BE2C (cell line): Measurements from ENCODE around the gene ZFAND2B.

ENCODE experiments used
- DNase-seq: peaks from one replicate; pipeline ENCODE4 v3.0.0-alpha.2; 2020
- H3K27me3 ChIP-seq: fragments of 250-450 bp; sonication (Bioruptor Pico); 2 replicates; pipeline ENCODE4 v1.5.1; 2020; ENCODE audit warnings: mild to moderate bottlenecking
- H3K36me3 ChIP-seq: fragments of 250-450 bp; sonication (Bioruptor Pico); 2 replicates; pipeline ENCODE4 v1.5.1; 2020; ENCODE audit warnings: mild to moderate bottlenecking
- H3K4me1 ChIP-seq: fragments of 250-450 bp; sonication (Bioruptor Pico); 2 replicates; pipeline ENCODE4 v1.5.1; 2020
- H3K4me3 ChIP-seq: 2 replicates; pipeline ENCODE4 v1.5.1; 2011; ENCODE audit warnings: low read depth, low read length
- H3K9me3 ChIP-seq: fragments of 250-450 bp; sonication (Bioruptor Pico); 2 replicates; pipeline ENCODE4 v1.5.1; 2020
- TF ChIP-seq, protein P1 (sequence below): IDR thresholded peaks from 2 replicates; pipeline ENCODE4 v1.5.1; 2012; ENCODE audit warnings: mild to moderate bottlenecking, low read depth, low read length

The ZFAND2B gene

DNA sequence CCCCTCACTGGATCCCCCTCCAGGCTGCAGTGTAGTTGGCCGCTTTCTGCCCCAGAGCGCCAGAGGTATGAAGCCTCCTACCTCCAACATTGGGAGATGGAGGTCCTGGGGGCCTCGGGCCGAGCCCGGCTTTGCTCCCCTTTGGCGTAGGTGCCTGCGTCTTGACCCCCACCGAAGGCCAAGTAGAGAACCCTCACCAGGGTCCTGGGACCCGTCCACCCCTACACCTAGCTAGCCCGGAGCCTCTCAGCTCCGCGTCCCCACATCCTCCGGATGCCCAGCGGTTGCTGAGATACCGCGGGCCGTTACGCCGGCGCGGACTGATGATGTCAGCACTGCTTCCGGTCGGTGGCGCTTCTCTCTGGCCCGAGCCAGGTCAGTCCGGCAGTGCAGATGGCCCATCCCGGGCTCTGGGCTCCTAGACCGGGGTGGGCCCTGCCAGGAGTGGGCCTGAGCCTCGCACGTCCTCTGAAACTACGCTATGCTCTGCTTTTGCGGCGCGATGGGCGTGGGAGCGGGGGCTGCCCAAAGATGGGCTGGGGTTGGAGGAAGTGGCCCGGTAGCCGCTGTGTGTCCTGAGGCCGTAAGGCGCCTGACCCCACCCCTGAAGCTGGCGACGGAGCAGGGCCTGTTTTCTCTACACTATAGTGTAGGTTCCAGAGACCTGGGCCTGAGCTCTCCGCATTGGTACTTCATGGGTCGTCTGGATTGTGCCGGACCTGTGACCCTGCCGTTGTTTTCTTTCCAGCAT is 38.7 kb downstream of the ZFAND2B start, which contains the start of the genes GLB1L and STK16:
Gene GLB1L, minus strand, starts transcription at position 297 of the 751 bp plus-strand sequence. CDS start 1,871 bp downstream, outside the sequence.
Gene STK16, plus strand, starts transcription at position 332 of the 751 bp plus-strand sequence. CDS start 521 bp downstream, outside the sequence.
- Histone ChIP-seq H3K9me3 (no peaks in the 10 kb centered on the region), H3K36me3 (no peaks in the 10 kb centered on the region), H3K27me3 (no peaks in the 10 kb centered on the region), H3K4me1 (peaks cover 15% of the 10 kb centered on the region), H3K4me3 (peak within 1 kb of the TSS; percentile 95)
- DNase-seq = peak; percentile 94
- TF ChIP-seq, protein P1, sequence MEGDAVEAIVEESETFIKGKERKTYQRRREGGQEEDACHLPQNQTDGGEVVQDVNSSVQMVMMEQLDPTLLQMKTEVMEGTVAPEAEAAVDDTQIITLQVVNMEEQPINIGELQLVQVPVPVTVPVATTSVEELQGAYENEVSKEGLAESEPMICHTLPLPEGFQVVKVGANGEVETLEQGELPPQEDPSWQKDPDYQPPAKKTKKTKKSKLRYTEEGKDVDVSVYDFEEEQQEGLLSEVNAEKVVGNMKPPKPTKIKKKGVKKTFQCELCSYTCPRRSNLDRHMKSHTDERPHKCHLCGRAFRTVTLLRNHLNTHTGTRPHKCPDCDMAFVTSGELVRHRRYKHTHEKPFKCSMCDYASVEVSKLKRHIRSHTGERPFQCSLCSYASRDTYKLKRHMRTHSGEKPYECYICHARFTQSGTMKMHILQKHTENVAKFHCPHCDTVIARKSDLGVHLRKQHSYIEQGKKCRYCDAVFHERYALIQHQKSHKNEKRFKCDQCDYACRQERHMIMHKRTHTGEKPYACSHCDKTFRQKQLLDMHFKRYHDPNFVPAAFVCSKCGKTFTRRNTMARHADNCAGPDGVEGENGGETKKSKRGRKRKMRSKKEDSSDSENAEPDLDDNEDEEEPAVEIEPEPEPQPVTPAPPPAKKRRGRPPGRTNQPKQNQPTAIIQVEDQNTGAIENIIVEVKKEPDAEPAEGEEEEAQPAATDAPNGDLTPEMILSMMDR = no peak

DNA sequence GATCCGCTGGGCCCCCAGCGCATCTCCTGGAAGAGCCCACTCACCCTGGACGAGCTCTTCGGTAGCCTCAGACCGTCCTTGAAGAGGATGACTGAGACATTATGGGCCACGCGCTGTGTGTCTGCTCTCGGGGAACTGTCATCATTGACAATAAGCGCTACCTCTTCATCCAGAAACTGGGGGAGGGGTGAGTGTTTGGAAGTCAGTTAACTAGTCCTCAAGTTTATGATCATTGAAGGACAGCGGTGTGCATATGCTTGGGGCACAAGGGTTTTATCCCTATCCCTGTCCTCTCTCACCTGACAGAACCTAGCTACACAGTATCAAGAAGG is 39.3 kb downstream of the ZFAND2B start:
- Histone ChIP-seq H3K36me3 (no peaks in the 10 kb centered on the region), H3K4me3 (peak overlapping the region; percentile 95), H3K4me1 (peaks cover 15% of the 10 kb centered on the region), H3K9me3 (no peaks in the 10 kb centered on the region), H3K27me3 (no peaks in the 10 kb centered on the region)
- TF ChIP-seq, protein P1 = no peak
- no peak for DNase-seq

DNA sequence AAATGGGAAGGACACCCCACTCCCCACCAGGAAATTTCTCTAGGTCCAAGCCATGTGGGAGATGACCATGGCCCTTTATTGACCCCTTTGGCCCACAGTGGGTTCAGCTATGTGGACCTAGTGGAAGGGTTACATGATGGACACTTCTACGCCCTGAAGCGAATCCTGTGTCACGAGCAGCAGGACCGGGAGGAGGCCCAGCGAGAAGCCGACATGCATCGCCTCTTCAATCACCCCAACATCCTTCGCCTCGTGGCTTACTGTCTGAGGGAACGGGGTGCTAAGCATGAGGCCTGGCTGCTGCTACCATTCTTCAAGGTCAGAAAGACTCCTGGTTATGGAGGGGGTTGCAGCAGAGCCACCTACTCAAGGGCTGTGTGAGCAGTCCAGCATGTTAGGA is 40.0 kb downstream of the ZFAND2B start:
- Histone ChIP-seq H3K36me3 (no peaks in the 10 kb centered on the region), H3K4me3 (no peak overlapping the region), H3K27me3 (no peaks in the 10 kb centered on the region), H3K9me3 (no peaks in the 10 kb centered on the region), H3K4me1 (peaks cover 15% of the 10 kb centered on the region)
- TF ChIP-seq, protein P1 = no peak
- DNase-seq = no peak

DNA sequence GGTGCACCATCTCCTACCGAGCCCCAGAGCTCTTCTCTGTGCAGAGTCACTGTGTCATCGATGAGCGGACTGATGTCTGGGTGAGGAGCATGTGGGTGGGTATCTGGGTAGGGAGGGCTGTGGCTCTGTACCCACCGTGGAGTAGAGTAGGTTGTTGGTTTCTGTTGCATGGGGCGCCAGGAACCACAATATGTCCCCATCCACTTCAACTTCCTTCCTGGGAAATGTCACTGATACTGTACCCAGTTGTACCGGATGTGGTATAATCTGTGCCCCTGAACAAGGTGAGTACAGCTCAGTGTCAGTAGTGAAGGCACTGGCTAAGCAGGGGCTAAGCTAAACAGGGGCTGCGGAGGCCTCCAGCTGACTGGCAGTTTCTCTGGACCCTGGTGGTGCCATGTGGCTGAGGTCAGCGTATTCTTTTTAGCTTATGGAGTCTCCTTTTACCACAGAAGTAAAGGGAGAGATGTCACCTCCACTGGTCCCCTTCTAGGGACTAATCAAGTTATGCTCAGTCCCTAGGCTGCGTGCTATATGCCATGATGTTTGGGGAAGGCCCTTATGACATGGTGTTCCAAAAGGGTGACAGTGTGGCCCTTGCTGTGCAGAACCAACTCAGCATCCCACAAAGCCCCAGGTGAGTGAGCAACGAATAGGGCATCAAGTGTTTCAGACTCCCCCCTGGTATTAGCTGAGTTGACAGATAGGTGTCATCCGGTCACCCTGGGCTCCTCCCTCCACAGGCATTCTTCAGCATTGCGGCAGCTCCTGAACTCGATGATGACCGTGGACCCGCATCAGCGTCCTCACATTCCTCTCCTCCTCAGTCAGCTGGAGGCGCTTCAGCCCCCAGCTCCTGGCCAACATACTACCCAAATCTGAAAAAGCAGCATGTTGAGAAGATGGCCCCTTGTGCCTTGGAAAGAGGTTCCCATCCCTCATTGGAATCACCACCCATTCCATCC is 41.4 kb downstream of the ZFAND2B start:
- TF ChIP-seq, protein P1 = no peak

DNA sequence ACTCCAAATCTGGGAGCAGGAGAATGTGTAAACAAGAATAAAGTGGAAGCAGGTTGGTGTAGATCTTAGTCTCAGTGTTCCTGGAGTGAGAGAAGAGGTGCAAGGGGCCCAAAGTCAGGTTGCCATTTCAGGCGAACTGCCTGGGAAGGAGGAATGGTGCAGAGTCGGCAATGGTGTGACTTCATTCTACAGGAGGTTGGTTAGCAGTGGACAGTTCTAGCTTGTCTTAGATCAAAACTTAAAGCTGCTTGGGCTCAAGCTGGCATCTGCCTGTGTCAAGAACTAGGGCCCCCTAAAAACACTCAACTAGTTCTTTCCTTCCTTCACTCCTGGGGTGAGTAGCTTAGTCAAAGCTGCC is 42.2 kb downstream of the ZFAND2B start:
- H3K36me3 ChIP-seq = no peaks in the 10 kb centered on the region
- peaks cover 22% of the 10 kb centered on the region for H3K27me3 ChIP-seq
- TF ChIP-seq, protein P1 = no peak
- peaks cover 15% of the 10 kb centered on the region for H3K4me1 ChIP-seq
- DNase-seq = no peak
- no peaks in the 10 kb centered on the region for H3K9me3 ChIP-seq
- H3K4me3 ChIP-seq = no peak overlapping the region

More for the DNA sequence above, 41.4 kb downstream of the ZFAND2B start:
- Histone ChIP-seq H3K27me3 (peaks cover 13% of the 10 kb centered on the region), H3K9me3 (no peaks in the 10 kb centered on the region), H3K36me3 (no peaks in the 10 kb centered on the region), H3K4me1 (peaks cover 15% of the 10 kb centered on the region), H3K4me3 (no peak overlapping the region)
- DNase-seq = no peak
